ENCODE results near the gene SLC5A9. TPM values are rescaled to one million over a fixed set of nuclear protein-coding genes. Genes with fewer than 3 reads are reported as not detected.

Gene SLC5A9
- total RNA-seq (not detected in 2 replicates), polyA plus RNA-seq (not detected in 2 replicates), polyA minus RNA-seq (ENCODE audit: low replicate concordance) (not detected in 2 replicates)
- 0.06 TPM in 1 of 2 replicates, not detected in the other for polyA plus RNA-seq (2012)

GRCh38 chr1:48222501-48223242 lies at the start of gene SLC5A9:
Gene SLC5A9, plus strand, starts transcription at chr1:48222716. Its CDS starts 21 bp downstream, at chr1:48222737.
- TF ChIP-seq CTCF (conservative IDR thresholded peaks at IDR 0.05 in 1 of 2, IDR thresholded peaks at IDR 0.05 in 1 of 2; ENCODE audit: low read depth in 1 of 2, low read length in 2 of 2): no peak
- no peak for TF ChIP-seq EZH2 (IDR thresholded peaks at IDR 0.05; ENCODE audit: low read length, missing control alignments)
- H3K79me2 ChIP-seq (ENCODE audit: control insufficient read depth, insufficient read depth, low read length): no peaks in the 10 kb centered on the region
- H3K4me1 ChIP-seq (ENCODE audit: control insufficient read depth, extremely low read depth, insufficient read depth, low read length): no peaks in the 10 kb centered on the region
- no peaks in the 10 kb centered on the region for H3K9me3 ChIP-seq (ENCODE audit: control insufficient read depth, insufficient read depth, low read depth, low read length)
- no peaks in the 10 kb centered on the region for H3K36me3 ChIP-seq (ENCODE audit: control insufficient read depth, insufficient read depth, low read length)
- H3K4me2 ChIP-seq (ENCODE audit: extremely low read depth, insufficient read depth, low read length): no peak within 1 kb of the TSS
- H3K9ac ChIP-seq (ENCODE audit: insufficient read depth, low read length): no peak within 1 kb of the TSS
- no peak within 1 kb of the TSS for H3K27ac ChIP-seq (ENCODE audit: insufficient read depth, low read length)
- H2AFZ ChIP-seq (ENCODE audit: low read length): no peak within 1 kb of the TSS
- H4K20me1 ChIP-seq (ENCODE audit: control insufficient read depth, extremely low read depth, insufficient read depth, low read length): no peaks in the 10 kb centered on the region
- no peak for DNase-seq (ENCODE audit: low read depth in 2 of 2)
- H3K4me3 ChIP-seq (replicated peaks in 1 of 4; ENCODE audit: control extremely low read depth in 1 of 4, insufficient read depth in 1 of 4, low read depth in 3 of 4, low read length in 4 of 4): no peak within 1 kb of the TSS
- H3K27me3 ChIP-seq (ENCODE audit: control insufficient read depth, insufficient read depth, low read length): no peaks in the 10 kb centered on the region

GRCh38 chr1:48175116-48175515 lies 47.4 kb upstream of the SLC5A9 start:
- TF ChIP-seq CTCF (conservative IDR thresholded peaks at IDR 0.05 in 1 of 2, IDR thresholded peaks at IDR 0.05 in 1 of 2; ENCODE audit: low read depth in 1 of 2, low read length in 2 of 2) (no peak), EZH2 (IDR thresholded peaks at IDR 0.05; ENCODE audit: low read length, missing control alignments) (no peak)
- H3K36me3 ChIP-seq (ENCODE audit: control insufficient read depth, insufficient read depth, low read length): no peaks in the 10 kb centered on the region
- no peak overlapping the region for H3K27ac ChIP-seq (ENCODE audit: insufficient read depth, low read length)
- H4K20me1 ChIP-seq (ENCODE audit: control insufficient read depth, extremely low read depth, insufficient read depth, low read length): no peaks in the 10 kb centered on the region
- no peak overlapping the region for H3K4me3 ChIP-seq (replicated peaks in 1 of 4; ENCODE audit: control extremely low read depth in 1 of 4, insufficient read depth in 1 of 4, low read depth in 3 of 4, low read length in 4 of 4)
- no peak for DNase-seq (ENCODE audit: low read depth in 2 of 2)
- H3K4me2 ChIP-seq (ENCODE audit: extremely low read depth, insufficient read depth, low read length): no peak overlapping the region
- no peak overlapping the region for H3K9ac ChIP-seq (ENCODE audit: insufficient read depth, low read length)
- no peaks in the 10 kb centered on the region for H3K27me3 ChIP-seq (ENCODE audit: control insufficient read depth, insufficient read depth, low read length)
- H3K9me3 ChIP-seq (ENCODE audit: control insufficient read depth, insufficient read depth, low read depth, low read length): no peaks in the 10 kb centered on the region
- H3K4me1 ChIP-seq (ENCODE audit: control insufficient read depth, extremely low read depth, insufficient read depth, low read length): no peaks in the 10 kb centered on the region
- H3K79me2 ChIP-seq (ENCODE audit: control insufficient read depth, insufficient read depth, low read length): no peaks in the 10 kb centered on the region
- H2AFZ ChIP-seq (ENCODE audit: low read length): no peak overlapping the region

- Histone ChIP-seq H3K4me2 (ENCODE audit: extremely low read depth, insufficient read depth, low read length) (no peak overlapping the region), H3K36me3 (ENCODE audit: control insufficient read depth, insufficient read depth, low read length) (no peaks in the 10 kb centered on the region), H4K20me1 (ENCODE audit: control insufficient read depth, extremely low read depth, insufficient read depth, low read length) (no peaks in the 10 kb centered on the region), H3K27me3 (ENCODE audit: control insufficient read depth, insufficient read depth, low read length) (no peaks in the 10 kb centered on the region), H3K79me2 (ENCODE audit: control insufficient read depth, insufficient read depth, low read length) (no peaks in the 10 kb centered on the region), H3K27ac (ENCODE audit: insufficient read depth, low read length) (no peak overlapping the region), H3K4me3 (replicated peaks in 1 of 4; ENCODE audit: control extremely low read depth in 1 of 4, insufficient read depth in 1 of 4, low read depth in 3 of 4, low read length in 4 of 4) (no peak overlapping the region), H2AFZ (ENCODE audit: low read length) (no peak overlapping the region), H3K4me1 (ENCODE audit: control insufficient read depth, extremely low read depth, insufficient read depth, low read length) (no peaks in the 10 kb centered on the region), H3K9ac (ENCODE audit: insufficient read depth, low read length) (no peak overlapping the region), H3K9me3 (ENCODE audit: control insufficient read depth, insufficient read depth, low read depth, low read length) (no peaks in the 10 kb centered on the region)
- no peak for TF ChIP-seq CTCF (conservative IDR thresholded peaks at IDR 0.05 in 1 of 2, IDR thresholded peaks at IDR 0.05 in 1 of 2; ENCODE audit: low read depth in 1 of 2, low read length in 2 of 2)
- DNase-seq (ENCODE audit: low read depth in 2 of 2): peak in 1 of 2 donors; percentile 38
Measured at GRCh38 chr1:48177257-48177656, 45.3 kb upstream of the SLC5A9 start.

Measured in fibroblast of lung (primary cell).